Mononuclear cell (primary cell): Measurements from ENCODE around the gene AGBL1. TPM values are rescaled to one million over a fixed set of nuclear protein-coding genes. Genes with fewer than 3 reads are reported as not detected.

Source experiments
- H3K27me3 ChIP-seq: 2 replicates; pipeline ENCODE4 v1.6.0; 2011; ENCODE audit warnings: low read length, control low read depth; ENCODE audit not compliant: insufficient read depth
- H3K4me1 ChIP-seq: 2 replicates; pipeline ENCODE4 v1.5.1; 2011; ENCODE audit warnings: mild to moderate bottlenecking, low read length, control low read depth; ENCODE audit not compliant: insufficient read depth
- H3K4me3 ChIP-seq: 2 replicates; pipeline ENCODE4 v1.5.1; 2011; ENCODE audit warnings: mild to moderate bottlenecking, low read length, moderate library complexity
- H3K9me3 ChIP-seq: 2 replicates; pipeline ENCODE4 v1.5.1; 2011; ENCODE audit warnings: low read depth, mild to moderate bottlenecking, control low read depth, low read length
- total RNA-seq: library from RNA; depleted of rRNA; stranded (reverse); fragments of >200 nt; gene quantifications from one replicate; pipeline ENCODE4 v1.2.3, GENCODE V29; 2012

The AGBL1 gene
- total RNA-seq, 1 donor: under 0.01 TPM

DNA sequence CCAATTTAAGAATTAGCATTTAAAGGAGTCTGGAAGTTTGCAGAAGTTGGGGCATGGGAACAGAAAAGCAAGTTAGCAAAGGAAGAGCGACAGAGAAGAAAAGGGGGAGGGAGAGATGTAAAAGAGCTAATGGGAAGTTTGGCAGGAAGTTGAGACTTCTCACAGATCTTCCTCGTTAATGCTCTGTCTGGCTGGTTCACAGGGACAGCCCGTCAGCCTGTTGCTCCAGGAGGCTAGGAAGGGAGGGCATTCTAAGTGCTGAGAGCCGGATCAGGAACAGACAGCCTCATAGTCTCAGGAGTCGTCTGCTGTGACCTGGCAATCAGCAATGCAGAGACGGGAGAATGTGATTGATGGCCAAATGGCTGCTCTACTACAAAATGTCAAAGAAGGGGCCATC is 150.3 kb downstream of the AGBL1 start:
- H3K27me3 ChIP-seq: peaks cover 13% of the 10 kb centered on the region
- H3K9me3 ChIP-seq: no peaks in the 10 kb centered on the region

GRCh38 chr15:86231864-86232721 is 152.4 kb downstream of the AGBL1 start:
- Histone ChIP-seq H3K9me3 (no peaks in the 10 kb centered on the region), H3K27me3 (peaks cover 13% of the 10 kb centered on the region), H3K4me1 (no peaks in the 10 kb centered on the region), H3K4me3 (no peak overlapping the region)

More for the DNA sequence above, 150.3 kb downstream of the AGBL1 start:
- H3K4me3 ChIP-seq: no peak overlapping the region
- no peaks in the 10 kb centered on the region for H3K4me1 ChIP-seq

DNA sequence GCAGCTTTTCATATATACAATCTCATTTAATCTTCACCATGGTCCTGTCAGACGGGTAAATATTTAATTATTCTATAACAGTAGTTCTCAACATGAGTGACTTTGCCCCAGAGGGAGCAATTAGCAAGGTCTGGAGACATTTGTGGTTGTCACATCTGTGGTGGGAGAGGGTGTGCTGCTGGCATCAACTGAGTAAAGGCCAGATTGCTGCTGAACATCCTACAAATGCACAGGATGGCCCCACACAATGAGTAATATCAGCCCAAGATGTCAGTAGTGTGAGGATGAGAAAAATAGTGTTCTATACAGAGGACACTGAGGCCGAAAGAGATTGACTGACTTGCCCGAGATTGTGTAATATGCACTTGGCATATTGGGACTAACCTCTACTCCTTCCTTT is 156.0 kb downstream of the AGBL1 start:
- Histone ChIP-seq H3K4me1 (no peaks in the 10 kb centered on the region), H3K4me3 (no peak overlapping the region), H3K9me3 (no peaks in the 10 kb centered on the region), H3K27me3 (peaks cover 13% of the 10 kb centered on the region)

GRCh38 chr15:86236356-86237110 is 156.9 kb downstream of the AGBL1 start:
- no peaks in the 10 kb centered on the region for H3K9me3 ChIP-seq
- H3K4me1 ChIP-seq: no peaks in the 10 kb centered on the region
- peaks cover 13% of the 10 kb centered on the region for H3K27me3 ChIP-seq
- H3K4me3 ChIP-seq: no peak overlapping the region

GRCh38 chr15:86237111-86237500 is 157.4 kb downstream of the AGBL1 start:
- Histone ChIP-seq H3K4me3 (no peak overlapping the region), H3K9me3 (no peaks in the 10 kb centered on the region), H3K27me3 (peaks cover 10% of the 10 kb centered on the region), H3K4me1 (no peaks in the 10 kb centered on the region)

DNA sequence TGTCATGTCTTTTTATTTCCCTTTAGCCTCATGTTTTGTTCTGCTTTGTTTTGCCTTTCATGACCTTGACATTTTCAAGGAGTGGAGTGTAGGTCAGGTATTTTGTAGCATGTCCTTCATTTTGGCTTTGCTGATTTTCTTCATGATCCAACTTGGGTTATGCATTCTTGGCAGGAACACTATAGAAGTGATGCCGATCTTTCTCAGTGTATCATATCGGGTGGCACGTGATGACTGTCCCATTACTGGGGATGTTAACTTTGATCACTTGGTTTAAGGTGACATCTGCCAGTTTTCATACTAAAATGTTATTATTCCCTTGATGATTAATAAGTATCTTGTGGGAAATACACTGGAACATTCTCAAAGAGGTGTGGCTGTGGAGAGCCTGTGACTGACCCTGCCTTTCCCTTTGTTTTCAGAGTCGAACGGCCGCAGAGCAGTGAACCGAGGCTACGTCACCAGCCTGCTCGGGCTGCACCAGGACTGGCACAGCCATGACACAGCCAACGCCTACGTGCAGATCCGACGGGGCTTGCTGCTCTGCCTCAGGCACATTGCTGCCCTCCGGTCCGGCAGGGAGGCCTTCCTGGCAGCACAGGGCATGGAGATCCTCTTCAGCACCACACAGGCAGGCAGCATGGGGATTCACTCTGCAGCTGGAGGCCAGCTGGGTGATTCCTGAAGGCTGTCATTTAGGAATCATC is 167.7 kb downstream of the AGBL1 start:
- Histone ChIP-seq H3K4me1 (no peaks in the 10 kb centered on the region), H3K4me3 (no peak overlapping the region), H3K27me3 (no peaks in the 10 kb centered on the region), H3K9me3 (no peaks in the 10 kb centered on the region)

GRCh38 chr15:86255247-86255646 is 175.6 kb downstream of the AGBL1 start:
- no peaks in the 10 kb centered on the region for H3K4me1 ChIP-seq
- no peaks in the 10 kb centered on the region for H3K9me3 ChIP-seq
- no peaks in the 10 kb centered on the region for H3K27me3 ChIP-seq
- no peak overlapping the region for H3K4me3 ChIP-seq

DNA sequence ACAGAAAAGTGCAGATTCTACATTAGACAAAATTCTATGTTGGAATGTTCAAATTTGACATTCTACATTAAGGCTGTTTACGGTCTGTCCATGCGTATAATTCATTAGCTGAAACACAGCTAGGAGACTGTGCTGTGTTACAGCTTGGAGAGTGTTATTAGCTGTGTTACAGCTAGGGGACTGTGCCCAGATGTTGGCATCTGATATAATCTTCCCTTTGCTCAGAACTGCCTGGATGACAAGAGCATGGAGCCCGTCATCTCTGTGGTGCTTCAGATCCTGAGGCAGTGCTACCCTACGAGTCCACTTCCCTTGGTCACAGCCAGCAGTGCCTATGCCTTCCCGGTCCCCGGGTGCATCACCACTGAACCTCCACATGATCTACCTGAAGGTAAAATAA is 177.0 kb downstream of the AGBL1 start:
- Histone ChIP-seq H3K9me3 (no peaks in the 10 kb centered on the region), H3K27me3 (no peaks in the 10 kb centered on the region), H3K4me3 (no peak overlapping the region), H3K4me1 (no peaks in the 10 kb centered on the region)

GRCh38 chr15:86259589-86259988 is 179.9 kb downstream of the AGBL1 start:
- Histone ChIP-seq H3K4me3 (no peak overlapping the region), H3K4me1 (no peaks in the 10 kb centered on the region), H3K27me3 (no peaks in the 10 kb centered on the region), H3K9me3 (no peaks in the 10 kb centered on the region)

DNA sequence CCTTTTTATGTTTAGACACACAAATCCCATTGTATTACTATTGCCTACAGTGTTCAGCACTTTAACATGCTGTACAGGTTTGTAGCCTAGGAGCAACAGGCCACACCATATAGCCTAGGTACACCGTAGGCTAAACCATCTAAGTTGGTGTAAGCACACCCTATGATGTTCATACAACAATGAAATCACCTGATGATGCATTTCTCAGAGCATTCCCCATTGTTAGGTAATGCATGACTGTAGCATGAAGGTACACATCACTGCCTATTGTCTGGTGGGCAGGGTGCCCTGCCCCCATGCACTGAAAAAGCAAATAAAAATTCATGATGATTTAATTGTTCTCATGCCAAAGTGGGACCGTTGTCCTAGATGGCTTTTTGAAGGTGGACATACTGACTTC is 183.6 kb downstream of the AGBL1 start:
- Histone ChIP-seq H3K27me3 (no peaks in the 10 kb centered on the region), H3K4me3 (no peak overlapping the region), H3K9me3 (no peaks in the 10 kb centered on the region), H3K4me1 (no peaks in the 10 kb centered on the region)

- Histone ChIP-seq H3K27me3 (no peaks in the 10 kb centered on the region), H3K9me3 (no peaks in the 10 kb centered on the region), H3K4me3 (no peak overlapping the region), H3K4me1 (no peaks in the 10 kb centered on the region)
Observed at GRCh38 chr15:86266896-86267484, 187.3 kb downstream of the AGBL1 start.

DNA sequence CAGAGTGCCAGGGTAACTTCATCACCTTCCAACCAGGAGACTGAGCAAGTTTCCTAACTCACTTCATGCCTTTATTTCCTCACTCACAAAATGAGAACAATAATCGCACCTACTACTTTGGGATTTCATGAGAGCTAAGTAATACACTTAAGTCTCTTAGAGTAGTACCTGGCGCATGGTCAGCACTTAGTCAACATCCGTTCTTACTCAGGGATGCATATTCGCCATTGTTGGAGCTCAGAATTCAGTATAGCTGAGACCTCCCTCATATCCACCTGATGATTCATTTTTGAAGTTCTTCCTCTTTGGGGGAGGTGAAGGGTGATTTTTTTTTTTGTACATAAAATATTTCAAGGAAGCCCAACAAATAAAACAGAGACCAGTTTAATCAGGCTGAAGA is 188.2 kb downstream of the AGBL1 start:
- Histone ChIP-seq H3K4me1 (no peaks in the 10 kb centered on the region), H3K4me3 (no peak overlapping the region), H3K9me3 (no peaks in the 10 kb centered on the region), H3K27me3 (no peaks in the 10 kb centered on the region)

DNA sequence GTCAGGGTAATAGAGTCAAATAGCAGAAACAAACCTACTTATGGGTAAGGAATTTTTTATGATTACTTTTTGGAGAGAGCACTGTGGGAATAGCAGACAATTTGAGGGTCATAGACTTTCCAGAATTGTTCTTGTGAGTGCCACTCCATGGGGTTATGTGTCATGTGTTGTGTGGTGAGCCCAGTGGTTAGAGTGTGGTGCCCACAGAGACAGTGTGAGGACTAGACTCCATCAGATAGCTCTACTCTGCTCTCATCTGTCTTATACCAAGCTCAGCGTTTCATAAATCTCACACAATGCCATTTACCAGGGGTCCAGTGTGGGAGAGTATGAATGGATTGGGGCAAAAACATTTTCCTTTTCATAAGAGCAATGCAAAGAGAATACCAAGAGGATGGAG is 188.9 kb downstream of the AGBL1 start:
- Histone ChIP-seq H3K27me3 (no peaks in the 10 kb centered on the region), H3K9me3 (no peaks in the 10 kb centered on the region), H3K4me3 (no peak overlapping the region), H3K4me1 (no peaks in the 10 kb centered on the region)

DNA sequence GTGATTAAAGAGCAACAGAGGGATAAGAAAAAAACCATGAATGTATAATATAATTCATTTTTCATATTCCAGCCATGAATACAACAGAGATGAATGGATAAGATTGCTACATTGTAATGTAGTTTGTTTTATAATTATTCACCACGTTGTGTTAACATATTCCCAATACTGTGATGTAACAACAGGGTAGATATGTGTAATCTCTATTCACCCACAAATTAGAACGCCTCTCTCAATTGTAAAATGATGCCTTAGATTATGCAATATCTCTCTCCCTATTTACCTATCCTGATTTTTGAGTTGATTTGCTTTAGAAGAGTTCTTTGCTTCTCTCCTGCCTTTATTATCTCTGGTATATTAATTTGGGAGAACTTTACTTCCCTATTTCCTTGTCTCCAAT is 193.6 kb downstream of the AGBL1 start:
- Histone ChIP-seq H3K4me1 (no peaks in the 10 kb centered on the region), H3K4me3 (no peak overlapping the region), H3K27me3 (no peaks in the 10 kb centered on the region), H3K9me3 (no peaks in the 10 kb centered on the region)

- Histone ChIP-seq H3K4me1 (no peaks in the 10 kb centered on the region), H3K4me3 (no peak overlapping the region), H3K9me3 (no peaks in the 10 kb centered on the region), H3K27me3 (no peaks in the 10 kb centered on the region)
Observed at GRCh38 chr15:86275361-86275760, 195.7 kb downstream of the AGBL1 start.
